SKM-1 (cell line): ENCODE measurements around the gene ARHGEF28.

Experiments used
- DNase-seq: peaks from one replicate; lab custom pipeline; 2025; ENCODE audit not compliant: unreplicated experiment; lab: John Stamatoyannopoulos, UW

The ARHGEF28 gene

GRCh38 chr5:73739650-73740049, 113.7 kb downstream of the ARHGEF28 start:
- no peak for DNase-seq

- DNase-seq: no peak
Measured at GRCh38 chr5:73740274-73740790, 114.3 kb downstream of the ARHGEF28 start.

- DNase-seq: no peak
Measured at GRCh38 chr5:73743161-73743560, 117.2 kb downstream of the ARHGEF28 start.

- DNase-seq: no peak
Measured at GRCh38 chr5:73745836-73746235, 119.8 kb downstream of the ARHGEF28 start.

GRCh38 chr5:73746608-73747007, 120.6 kb downstream of the ARHGEF28 start:
- DNase-seq: no peak

- no peak for DNase-seq
Measured at GRCh38 chr5:73747696-73748380, 121.8 kb downstream of the ARHGEF28 start.

GRCh38 chr5:73748510-73749400, 122.8 kb downstream of the ARHGEF28 start:
- no peak for DNase-seq

GRCh38 chr5:73749485-73750270, 123.7 kb downstream of the ARHGEF28 start:
- DNase-seq: no peak

GRCh38 chr5:73751254-73751914, 125.4 kb downstream of the ARHGEF28 start:
- no peak for DNase-seq

- no peak for DNase-seq
Measured at GRCh38 chr5:73754254-73754653, 128.3 kb downstream of the ARHGEF28 start.

GRCh38 chr5:73757416-73757815, 131.4 kb downstream of the ARHGEF28 start:
- DNase-seq: no peak

- no peak for DNase-seq
Measured at GRCh38 chr5:73759771-73760170, 133.8 kb downstream of the ARHGEF28 start.

- no peak for DNase-seq
Measured at GRCh38 chr5:73763300-73764032, 137.5 kb downstream of the ARHGEF28 start.

GRCh38 chr5:73764586-73764985, 138.6 kb downstream of the ARHGEF28 start:
- no peak for DNase-seq

GRCh38 chr5:73764996-73765395, 139.0 kb downstream of the ARHGEF28 start:
- DNase-seq: no peak

GRCh38 chr5:73766902-73767301, 140.9 kb downstream of the ARHGEF28 start:
- no peak for DNase-seq

- no peak for DNase-seq
Measured at GRCh38 chr5:73770172-73771025, 144.4 kb downstream of the ARHGEF28 start.

- no peak for DNase-seq
Measured at GRCh38 chr5:73774924-73775323, 148.9 kb downstream of the ARHGEF28 start.

GRCh38 chr5:73776405-73776804, 150.4 kb downstream of the ARHGEF28 start:
- no peak for DNase-seq
